Measurements from ENCODE around the gene CALN1. TPM values are rescaled to one million over a fixed set of nuclear protein-coding genes. Genes with fewer than 3 reads are reported as not detected.

CALN1 gene
- total and polyA plus RNA-seq, 2 of the 8 experiments (the other 6 are each of a cell fraction or from before 2014, with no cell fraction given), result 6.4 to 15.2 TPM

DNA sequence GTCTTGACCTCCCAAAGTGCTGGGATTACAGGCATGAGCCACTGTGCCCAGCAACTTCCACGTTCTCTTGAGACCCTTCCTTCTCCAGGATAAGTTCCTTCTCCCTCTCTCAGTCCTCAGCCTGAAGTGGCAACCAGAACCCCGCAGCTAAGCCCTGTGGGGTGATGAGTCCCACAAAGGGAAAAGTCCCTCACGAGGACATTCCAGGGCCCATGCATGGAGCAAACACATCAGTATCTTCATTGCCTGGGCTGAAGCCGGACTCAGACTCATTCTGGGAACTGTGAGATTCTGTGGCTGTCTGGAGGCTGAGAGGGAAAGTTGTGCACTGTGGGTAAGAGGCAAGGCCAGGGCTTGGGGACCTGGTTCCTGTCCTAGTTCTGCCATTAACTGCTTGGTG is 657.3 kb downstream of the CALN1 start:
- Histone ChIP-seq H3K79me1 (ENCODE audit: low read depth, low read length) (no peaks in the 10 kb centered on the region), H4K20me1 (replicated peaks in 1 of 2; ENCODE audit: control insufficient read depth in 1 of 2, insufficient read depth in 2 of 2, low read length in 2 of 2) (no peaks in the 10 kb centered on the region), H2AFZ (ENCODE audit: low read length) (no peak overlapping the region), H2BK15ac (ENCODE audit: low read length) (no peak overlapping the region), H3K4ac (replicated peaks; ENCODE audit: insufficient read length, low read depth, low read length) (no peak overlapping the region), H3K9ac (replicated peaks in 1 of 4; ENCODE audit: extremely low read depth in 1 of 4, low read depth in 3 of 4, low read length in 3 of 4) (no peak overlapping the region), H3K4me2 (ENCODE audit: insufficient read depth in 1 of 2, low read depth in 2 of 2, low read length in 2 of 2) (no peak overlapping the region), H2BK120ac (replicated peaks; ENCODE audit: low read depth, low read length) (no peak overlapping the region), H2BK12ac (ENCODE audit: low read depth, low read length) (no peak overlapping the region), H3K36me3 (ENCODE audit: control insufficient read depth in 2 of 4, insufficient read depth in 4 of 4, low read length in 3 of 4) (no peaks in the 10 kb centered on the region), H3K23ac (ENCODE audit: insufficient read length) (no peak overlapping the region), H3K18ac (ENCODE audit: extremely low read depth, low read length) (no peak overlapping the region), H3K14ac (ENCODE audit: insufficient read length) (no peak overlapping the region), H2BK5ac (ENCODE audit: low read depth, low read length) (no peak overlapping the region), H3K56ac (replicated peaks; ENCODE audit: insufficient read length, low read depth, low read length) (no peak overlapping the region), H3K4me1 (replicated peaks in 1 of 4; ENCODE audit: control insufficient read depth in 3 of 4, insufficient read depth in 4 of 4, low read length in 3 of 4) (no peaks in the 10 kb centered on the region; a peak in 1 of 7 replicates), H3K79me2 (ENCODE audit: control insufficient read depth in 1 of 2, insufficient read depth in 2 of 2, low read length in 2 of 2) (no peaks in the 10 kb centered on the region), H4K91ac (replicated peaks; ENCODE audit: insufficient read length, low read length) (no peak overlapping the region), H4K8ac (ENCODE audit: extremely low read depth, insufficient read depth, low read length) (no peak overlapping the region), H3K27me3 (replicated peaks in 1 of 4; ENCODE audit: control insufficient read depth in 3 of 4, extremely low read depth in 1 of 4, insufficient read depth in 3 of 4, low read length in 3 of 4) (no peaks in the 10 kb centered on the region), H3K4me3 (ENCODE audit: extremely low read depth in 1 of 4, insufficient read depth in 2 of 4, low read depth in 3 of 4, low read length in 4 of 4) (no peak overlapping the region), H4K5ac (ENCODE audit: insufficient read length, low read depth, low read length) (no peak overlapping the region), H2AK5ac (ENCODE audit: low read depth, low read length) (no peak overlapping the region), H3K23me2 (ENCODE audit: low read depth, low read length) (no peaks in the 10 kb centered on the region; the same call in 1 of the 2 replicates), H3K9me3 (ENCODE audit: insufficient read depth in 2 of 2, low read depth in 1 of 2, low read length in 1 of 2) (no peaks in the 10 kb centered on the region), H3K27ac (ENCODE audit: low read depth, low read length) (no peak overlapping the region), H2BK20ac (ENCODE audit: low read length) (no peak overlapping the region)
- 83% methylated on average over 4 of the region's 4 CpGs; no CpG with 5 or more reads in 1 of the 2 experiments for WGBS, 2 experiments (ENCODE audit: extremely low coverage in 1 of 2, insufficient coverage in 1 of 2, insufficient read length in 1 of 2, insufficient replicate concordance in 2 of 2, low coverage in 1 of 2, low lambda C conversion rate in 2 of 2, missing lambda C conversion rate in 1 of 2)
- FAIRE-seq (no peak), DNase-seq (ENCODE audit: low read depth in 1 of 2, low spot score in 2 of 2) (no peak)
- ChIA-PET CTCF (ENCODE audit: partially characterized antibody) (interaction anchor here (1.0 to 1.6 kb wide), 4 partner anchors 17 to 580 kb away, joined by 3 to 7 read pairs (median 4); no protein-coding TSS in a partner anchor), POLR2A (ENCODE audit: partially characterized antibody) (interaction anchor here (1.0 kb wide), 1 partner anchor 17 kb away, joined by 3 read pairs; no protein-coding TSS in a partner anchor)
- TF ChIP-seq NRF1 (IDR thresholded peaks at IDR 0.05; ENCODE audit: low read depth, low read length) (no peak), TAF7 (optimal IDR thresholded peaks at IDR 0.05; ENCODE audit: borderline replicate concordance, low read depth, low read length) (no peak), EGR1 (IDR thresholded peaks at IDR 0.05; ENCODE audit: borderline replicate concordance, low read depth, low read length) (no peak), SIN3A (conservative IDR thresholded peaks at IDR 0.05 in 1 of 2, IDR thresholded peaks at IDR 0.05 in 1 of 2; ENCODE audit: low read depth in 1 of 2, low read length in 2 of 2) (no peak), SUZ12 (IDR thresholded peaks at IDR 0.05; ENCODE audit: low read length) (no peak)

All from H1 (cell line).